T-helper 9 cell (primary cell): ENCODE results near the gene CRYBG2.

Experiments
- DNase-seq: peaks from one replicate; pipeline ENCODE4 v3.0.0-alpha.2; 2020

The CRYBG2 gene

GRCh38 chr1:26279456-26280332, 74.2 kb downstream of the CRYBG2 start, which contains the start of gene SH3BGRL3:
SH3BGRL3 (plus strand) TSS chr1:26280086; CDS start chr1:26280156, 70 bp downstream.
- DNase-seq, result peak; percentile 82

GRCh38 chr1:26278724-26279455, 75.0 kb downstream of the CRYBG2 start:
- no peak for DNase-seq

GRCh38 chr1:26278303-26278702, 75.6 kb downstream of the CRYBG2 start:
- no peak for DNase-seq

GRCh38 chr1:26277719-26278118, 76.2 kb downstream of the CRYBG2 start:
- no peak for DNase-seq

- no peak for DNase-seq
Measured at GRCh38 chr1:26277261-26277661, 76.7 kb downstream of the CRYBG2 start.

- DNase-seq, result no peak
Measured at GRCh38 chr1:26276432-26276838, 77.5 kb downstream of the CRYBG2 start.

- peak; percentile 71 for DNase-seq
Measured at GRCh38 chr1:26275580-26276431, 78.1 kb downstream of the CRYBG2 start.

GRCh38 chr1:26274801-26275425, 79.0 kb downstream of the CRYBG2 start:
- DNase-seq, result no peak
